ENCODE results near the gene ADRA2B. TPM values are rescaled to one million over a fixed set of nuclear protein-coding genes. Genes with fewer than 3 reads are reported as not detected.
A peak's percentile ranks its signal among the peaks of the same experiment; 100 is the strongest.

The ADRA2B gene
- total RNA-seq, 1 experiment from 2014 or later: 4.7 TPM

DNA sequence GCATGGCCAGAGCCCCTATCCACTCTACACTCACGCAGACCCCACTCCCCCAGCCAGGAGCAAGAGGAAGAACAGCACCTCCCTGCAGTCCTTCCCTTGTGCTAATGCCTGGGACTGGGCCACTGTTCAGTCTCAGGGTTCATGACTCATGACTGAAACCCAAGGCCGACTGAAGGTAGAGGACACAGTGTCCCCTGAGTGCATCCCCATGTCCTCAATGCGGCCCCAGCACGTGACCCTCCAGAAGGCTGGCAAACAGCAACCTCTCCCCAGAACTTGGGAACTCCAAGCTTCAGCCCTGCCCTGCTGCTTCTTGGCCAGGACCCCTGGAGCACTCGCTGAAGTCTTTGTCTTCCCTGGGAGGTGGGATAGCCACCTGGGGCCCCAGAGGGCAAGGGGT lies 6.0 kb upstream of the ADRA2B start (continued):
- no peak for TF ChIP-seq PREB (CRISPR knock-in tag; IDR thresholded peaks at IDR 0.05; ENCODE audit: borderline replicate concordance)

DNA sequence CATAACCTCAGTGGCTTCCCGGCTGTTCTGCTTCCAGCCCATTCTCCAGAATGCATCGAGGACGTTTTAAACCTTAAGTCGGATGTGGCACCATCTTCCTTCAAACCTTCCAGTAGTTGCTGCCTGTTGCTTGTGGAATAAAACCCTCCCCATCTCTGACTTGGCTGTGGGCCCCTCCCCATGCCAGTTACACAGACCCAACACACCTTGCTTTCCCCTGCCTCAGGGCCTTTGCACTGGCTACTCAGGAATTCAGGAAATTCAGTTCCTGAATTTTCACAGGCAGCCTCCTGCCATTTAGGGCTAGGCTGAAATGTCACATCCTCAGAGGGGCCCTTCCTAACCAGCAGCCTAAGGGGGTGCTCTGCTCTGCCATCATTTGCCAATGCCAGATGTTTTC lies 5.0 kb upstream of the ADRA2B start:
- Mint-ChIP-seq H3K27me3 (ENCODE audit: low read depth) (peaks cover 28% of the 10 kb centered on the region), H3K27ac (no peak overlapping the region)
- CTCF ChIA-PET: interaction anchor here (0.9 kb wide), 1 partner anchor 53 kb away, joined by 3 read pairs; no protein-coding TSS in a partner anchor

GRCh38 chr2:96120991-96121390 lies 4.6 kb upstream of the ADRA2B start:
- TF ChIP-seq, protein P1, sequence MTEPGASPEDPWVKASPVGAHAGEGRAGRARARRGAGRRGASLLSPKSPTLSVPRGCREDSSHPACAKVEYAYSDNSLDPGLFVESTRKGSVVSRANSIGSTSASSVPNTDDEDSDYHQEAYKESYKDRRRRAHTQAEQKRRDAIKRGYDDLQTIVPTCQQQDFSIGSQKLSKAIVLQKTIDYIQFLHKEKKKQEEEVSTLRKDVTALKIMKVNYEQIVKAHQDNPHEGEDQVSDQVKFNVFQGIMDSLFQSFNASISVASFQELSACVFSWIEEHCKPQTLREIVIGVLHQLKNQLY (CRISPR knock-in tag; IDR thresholded peaks at IDR 0.05): no peak
- TF ChIP-seq, protein P2, sequence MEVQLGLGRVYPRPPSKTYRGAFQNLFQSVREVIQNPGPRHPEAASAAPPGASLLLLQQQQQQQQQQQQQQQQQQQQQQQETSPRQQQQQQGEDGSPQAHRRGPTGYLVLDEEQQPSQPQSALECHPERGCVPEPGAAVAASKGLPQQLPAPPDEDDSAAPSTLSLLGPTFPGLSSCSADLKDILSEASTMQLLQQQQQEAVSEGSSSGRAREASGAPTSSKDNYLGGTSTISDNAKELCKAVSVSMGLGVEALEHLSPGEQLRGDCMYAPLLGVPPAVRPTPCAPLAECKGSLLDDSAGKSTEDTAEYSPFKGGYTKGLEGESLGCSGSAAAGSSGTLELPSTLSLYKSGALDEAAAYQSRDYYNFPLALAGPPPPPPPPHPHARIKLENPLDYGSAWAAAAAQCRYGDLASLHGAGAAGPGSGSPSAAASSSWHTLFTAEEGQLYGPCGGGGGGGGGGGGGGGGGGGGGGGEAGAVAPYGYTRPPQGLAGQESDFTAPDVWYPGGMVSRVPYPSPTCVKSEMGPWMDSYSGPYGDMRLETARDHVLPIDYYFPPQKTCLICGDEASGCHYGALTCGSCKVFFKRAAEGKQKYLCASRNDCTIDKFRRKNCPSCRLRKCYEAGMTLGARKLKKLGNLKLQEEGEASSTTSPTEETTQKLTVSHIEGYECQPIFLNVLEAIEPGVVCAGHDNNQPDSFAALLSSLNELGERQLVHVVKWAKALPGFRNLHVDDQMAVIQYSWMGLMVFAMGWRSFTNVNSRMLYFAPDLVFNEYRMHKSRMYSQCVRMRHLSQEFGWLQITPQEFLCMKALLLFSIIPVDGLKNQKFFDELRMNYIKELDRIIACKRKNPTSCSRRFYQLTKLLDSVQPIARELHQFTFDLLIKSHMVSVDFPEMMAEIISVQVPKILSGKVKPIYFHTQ (CRISPR knock-in tag; IDR thresholded peaks at IDR 0.05): no peak
- TF ChIP-seq RORB (CRISPR knock-in tag; IDR thresholded peaks at IDR 0.05) (no peak), TP53 (CRISPR knock-in tag; IDR thresholded peaks at IDR 0.05) (no peak), USF2 (CRISPR knock-in tag; IDR thresholded peaks at IDR 0.05) (no peak), NR2C2 (CRISPR knock-in tag; IDR thresholded peaks at IDR 0.05) (no peak), FOXK1 (CRISPR knock-in tag; IDR thresholded peaks at IDR 0.05) (no peak)
- TF ChIP-seq, protein P3, sequence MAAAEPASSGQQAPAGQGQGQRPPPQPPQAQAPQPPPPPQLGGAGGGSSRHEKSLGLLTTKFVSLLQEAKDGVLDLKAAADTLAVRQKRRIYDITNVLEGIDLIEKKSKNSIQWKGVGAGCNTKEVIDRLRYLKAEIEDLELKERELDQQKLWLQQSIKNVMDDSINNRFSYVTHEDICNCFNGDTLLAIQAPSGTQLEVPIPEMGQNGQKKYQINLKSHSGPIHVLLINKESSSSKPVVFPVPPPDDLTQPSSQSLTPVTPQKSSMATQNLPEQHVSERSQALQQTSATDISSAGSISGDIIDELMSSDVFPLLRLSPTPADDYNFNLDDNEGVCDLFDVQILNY (CRISPR knock-in tag; IDR thresholded peaks at IDR 0.05): no peak
- TF ChIP-seq, protein P4, sequence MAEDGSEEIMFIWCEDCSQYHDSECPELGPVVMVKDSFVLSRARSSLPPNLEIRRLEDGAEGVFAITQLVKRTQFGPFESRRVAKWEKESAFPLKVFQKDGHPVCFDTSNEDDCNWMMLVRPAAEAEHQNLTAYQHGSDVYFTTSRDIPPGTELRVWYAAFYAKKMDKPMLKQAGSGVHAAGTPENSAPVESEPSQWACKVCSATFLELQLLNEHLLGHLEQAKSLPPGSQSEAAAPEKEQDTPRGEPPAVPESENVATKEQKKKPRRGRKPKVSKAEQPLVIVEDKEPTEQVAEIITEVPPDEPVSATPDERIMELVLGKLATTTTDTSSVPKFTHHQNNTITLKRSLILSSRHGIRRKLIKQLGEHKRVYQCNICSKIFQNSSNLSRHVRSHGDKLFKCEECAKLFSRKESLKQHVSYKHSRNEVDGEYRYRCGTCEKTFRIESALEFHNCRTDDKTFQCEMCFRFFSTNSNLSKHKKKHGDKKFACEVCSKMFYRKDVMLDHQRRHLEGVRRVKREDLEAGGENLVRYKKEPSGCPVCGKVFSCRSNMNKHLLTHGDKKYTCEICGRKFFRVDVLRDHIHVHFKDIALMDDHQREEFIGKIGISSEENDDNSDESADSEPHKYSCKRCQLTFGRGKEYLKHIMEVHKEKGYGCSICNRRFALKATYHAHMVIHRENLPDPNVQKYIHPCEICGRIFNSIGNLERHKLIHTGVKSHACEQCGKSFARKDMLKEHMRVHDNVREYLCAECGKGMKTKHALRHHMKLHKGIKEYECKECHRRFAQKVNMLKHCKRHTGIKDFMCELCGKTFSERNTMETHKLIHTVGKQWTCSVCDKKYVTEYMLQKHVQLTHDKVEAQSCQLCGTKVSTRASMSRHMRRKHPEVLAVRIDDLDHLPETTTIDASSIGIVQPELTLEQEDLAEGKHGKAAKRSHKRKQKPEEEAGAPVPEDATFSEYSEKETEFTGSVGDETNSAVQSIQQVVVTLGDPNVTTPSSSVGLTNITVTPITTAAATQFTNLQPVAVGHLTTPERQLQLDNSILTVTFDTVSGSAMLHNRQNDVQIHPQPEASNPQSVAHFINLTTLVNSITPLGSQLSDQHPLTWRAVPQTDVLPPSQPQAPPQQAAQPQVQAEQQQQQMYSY (CRISPR knock-in tag; IDR thresholded peaks at IDR 0.05): no peak
- TF ChIP-seq, protein P5, sequence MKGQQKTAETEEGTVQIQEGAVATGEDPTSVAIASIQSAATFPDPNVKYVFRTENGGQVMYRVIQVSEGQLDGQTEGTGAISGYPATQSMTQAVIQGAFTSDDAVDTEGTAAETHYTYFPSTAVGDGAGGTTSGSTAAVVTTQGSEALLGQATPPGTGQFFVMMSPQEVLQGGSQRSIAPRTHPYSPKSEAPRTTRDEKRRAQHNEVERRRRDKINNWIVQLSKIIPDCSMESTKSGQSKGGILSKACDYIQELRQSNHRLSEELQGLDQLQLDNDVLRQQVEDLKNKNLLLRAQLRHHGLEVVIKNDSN (CRISPR knock-in tag; IDR thresholded peaks at IDR 0.05): no peak
- peaks cover 19% of the 10 kb centered on the region for H3K4me1 Mint-ChIP-seq
- peaks cover 28% of the 10 kb centered on the region for H3K27me3 Mint-ChIP-seq (ENCODE audit: low read depth)
- ATAC-seq: no peak
- H3K4me3 Mint-ChIP-seq: no peak overlapping the region
- DNase-seq (ENCODE audit: low spot score): no peak
- H3K36me3 Mint-ChIP-seq: no peaks in the 10 kb centered on the region
- ChIA-PET POLR2A (no interaction called here), CTCF (interaction anchor here (1.2 to 1.4 kb wide), 2 partner anchors 18 to 54 kb away, joined by 5 to 10 read pairs; partner anchors contain the start of gene ASTL)
- no peak overlapping the region for H3K27ac Mint-ChIP-seq
- H3K9me3 Mint-ChIP-seq: no peaks in the 10 kb centered on the region

More for the DNA sequence above, 5.0 kb upstream of the ADRA2B start:
- POLR2A ChIA-PET: no interaction called here
- ATAC-seq: no peak
- H3K9me3 Mint-ChIP-seq: no peaks in the 10 kb centered on the region
- TF ChIP-seq, protein P6, sequence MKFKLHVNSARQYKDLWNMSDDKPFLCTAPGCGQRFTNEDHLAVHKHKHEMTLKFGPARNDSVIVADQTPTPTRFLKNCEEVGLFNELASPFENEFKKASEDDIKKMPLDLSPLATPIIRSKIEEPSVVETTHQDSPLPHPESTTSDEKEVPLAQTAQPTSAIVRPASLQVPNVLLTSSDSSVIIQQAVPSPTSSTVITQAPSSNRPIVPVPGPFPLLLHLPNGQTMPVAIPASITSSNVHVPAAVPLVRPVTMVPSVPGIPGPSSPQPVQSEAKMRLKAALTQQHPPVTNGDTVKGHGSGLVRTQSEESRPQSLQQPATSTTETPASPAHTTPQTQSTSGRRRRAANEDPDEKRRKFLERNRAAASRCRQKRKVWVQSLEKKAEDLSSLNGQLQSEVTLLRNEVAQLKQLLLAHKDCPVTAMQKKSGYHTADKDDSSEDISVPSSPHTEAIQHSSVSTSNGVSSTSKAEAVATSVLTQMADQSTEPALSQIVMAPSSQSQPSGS (CRISPR knock-in tag; IDR thresholded peaks at IDR 0.05; ENCODE audit: borderline replicate concordance, low read depth): no peak
- peak; percentile 72; the same call in 1 of the 2 replicates for TF ChIP-seq GTF2I (CRISPR knock-in tag; conservative IDR thresholded peaks at IDR 0.05)
- peaks cover 19% of the 10 kb centered on the region for H3K4me1 Mint-ChIP-seq
- DNase-seq (ENCODE audit: low spot score): no peak
- H3K4me3 Mint-ChIP-seq: no peak overlapping the region
- H3K36me3 Mint-ChIP-seq: no peaks in the 10 kb centered on the region

Data from WTC11 (cell line).